HL-60 (cell line): Measurements from ENCODE around the gene ZSCAN20.

Source experiments
- DNase-seq, 2 experiments: peaks; one replicate each; pipeline ENCODE4 v3.0.0-alpha.2; 2010 to 2020; ENCODE audit warnings: low read depth in 1 of 2, low spot score in 1 of 2
- H3K27ac ChIP-seq: fragments of 250-450 bp; sonication (Bioruptor Pico); replicated peaks from 2 replicates; pipeline ENCODE4 v1.5.1; 2020; ENCODE audit warnings: mild to moderate bottlenecking, moderate library complexity
- H3K27me3 ChIP-seq: fragments of 250-450 bp; sonication (Bioruptor Pico); 2 replicates; pipeline ENCODE4 v1.5.1; 2021; ENCODE audit warnings: mild to moderate bottlenecking, moderate library complexity; ENCODE audit not compliant: insufficient read depth, poor library complexity, severe bottlenecking
- H3K4me3 ChIP-seq: replicated peaks from 2 replicates; pipeline ENCODE4 v1.5.1; 2011; ENCODE audit warnings: mild to moderate bottlenecking, control low read depth, low read length; ENCODE audit not compliant: insufficient read depth
- GABPA ChIP-seq: IDR thresholded peaks from 2 replicates; pipeline ENCODE4 v1.6.1; 2012; ENCODE audit warnings: low read depth
- POLR2AphosphoS5 ChIP-seq: IDR thresholded peaks from 2 replicates; pipeline ENCODE4 v1.6.1; 2012; ENCODE audit warnings: low read depth
- SPI1 ChIP-seq: IDR thresholded peaks from 2 replicates; pipeline ENCODE4 v1.6.1; 2012; ENCODE audit warnings: low read depth, mild to moderate bottlenecking, borderline replicate concordance
- TF ChIP-seq, protein P1 (sequence below): IDR thresholded peaks from one replicate; pipeline ENCODE4 v1.5.1; 2011; ENCODE audit warnings: low read length, control low read depth, inconsistent platforms; ENCODE audit not compliant: insufficient read depth
- TF ChIP-seq, protein P2 (sequence below): IDR thresholded peaks from 2 replicates; pipeline ENCODE4 v1.6.1; 2012; ENCODE audit warnings: low read depth; ENCODE audit not compliant: insufficient replicate concordance

The ZSCAN20 gene

DNA sequence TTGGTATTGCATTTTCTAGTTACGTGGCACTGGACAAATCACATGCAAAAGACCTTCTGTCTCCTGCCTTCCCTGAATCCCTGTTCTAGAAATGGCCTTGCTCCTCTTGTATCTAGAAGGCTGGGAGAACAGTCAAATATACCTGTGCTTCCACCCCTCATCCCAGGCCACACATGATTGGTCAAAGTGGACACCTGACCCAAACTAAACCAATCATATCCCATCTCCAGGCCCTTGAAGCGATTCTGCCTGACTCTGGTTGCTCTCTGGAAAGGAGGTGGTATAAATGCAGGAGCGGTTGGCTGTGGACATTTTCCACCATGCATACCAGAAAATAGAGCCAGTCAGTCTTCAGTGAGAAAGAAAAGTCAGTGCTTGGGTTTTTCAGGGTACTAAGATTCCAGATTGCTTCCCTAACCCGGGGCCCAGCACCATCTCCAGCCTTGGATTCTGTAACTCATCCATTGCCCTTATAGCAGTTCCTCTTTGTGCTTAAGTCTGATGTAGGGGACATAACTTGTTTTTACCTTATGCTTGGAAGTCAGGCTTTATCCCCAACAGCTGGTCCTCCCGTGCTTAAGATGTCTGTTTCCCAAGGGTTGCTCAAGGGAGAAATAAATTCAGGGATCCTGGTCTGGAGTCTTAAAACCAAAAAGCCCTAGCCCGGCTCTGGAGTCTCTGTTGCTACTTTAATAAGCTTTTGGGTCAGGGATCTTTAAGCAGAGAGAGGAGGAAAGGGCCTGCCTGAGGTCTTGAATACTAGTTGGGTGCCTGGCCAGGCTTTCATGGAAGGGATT lies 33.9 kb upstream of the ZSCAN20 start:
- no peak overlapping the region for H3K4me3 ChIP-seq
- DNase-seq: no peak
- TF ChIP-seq SPI1: peak; percentile 70
- TF ChIP-seq, protein P1, sequence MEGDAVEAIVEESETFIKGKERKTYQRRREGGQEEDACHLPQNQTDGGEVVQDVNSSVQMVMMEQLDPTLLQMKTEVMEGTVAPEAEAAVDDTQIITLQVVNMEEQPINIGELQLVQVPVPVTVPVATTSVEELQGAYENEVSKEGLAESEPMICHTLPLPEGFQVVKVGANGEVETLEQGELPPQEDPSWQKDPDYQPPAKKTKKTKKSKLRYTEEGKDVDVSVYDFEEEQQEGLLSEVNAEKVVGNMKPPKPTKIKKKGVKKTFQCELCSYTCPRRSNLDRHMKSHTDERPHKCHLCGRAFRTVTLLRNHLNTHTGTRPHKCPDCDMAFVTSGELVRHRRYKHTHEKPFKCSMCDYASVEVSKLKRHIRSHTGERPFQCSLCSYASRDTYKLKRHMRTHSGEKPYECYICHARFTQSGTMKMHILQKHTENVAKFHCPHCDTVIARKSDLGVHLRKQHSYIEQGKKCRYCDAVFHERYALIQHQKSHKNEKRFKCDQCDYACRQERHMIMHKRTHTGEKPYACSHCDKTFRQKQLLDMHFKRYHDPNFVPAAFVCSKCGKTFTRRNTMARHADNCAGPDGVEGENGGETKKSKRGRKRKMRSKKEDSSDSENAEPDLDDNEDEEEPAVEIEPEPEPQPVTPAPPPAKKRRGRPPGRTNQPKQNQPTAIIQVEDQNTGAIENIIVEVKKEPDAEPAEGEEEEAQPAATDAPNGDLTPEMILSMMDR: no peak
- no peaks in the 10 kb centered on the region for H3K27me3 ChIP-seq
- no peak overlapping the region for H3K27ac ChIP-seq

DNA sequence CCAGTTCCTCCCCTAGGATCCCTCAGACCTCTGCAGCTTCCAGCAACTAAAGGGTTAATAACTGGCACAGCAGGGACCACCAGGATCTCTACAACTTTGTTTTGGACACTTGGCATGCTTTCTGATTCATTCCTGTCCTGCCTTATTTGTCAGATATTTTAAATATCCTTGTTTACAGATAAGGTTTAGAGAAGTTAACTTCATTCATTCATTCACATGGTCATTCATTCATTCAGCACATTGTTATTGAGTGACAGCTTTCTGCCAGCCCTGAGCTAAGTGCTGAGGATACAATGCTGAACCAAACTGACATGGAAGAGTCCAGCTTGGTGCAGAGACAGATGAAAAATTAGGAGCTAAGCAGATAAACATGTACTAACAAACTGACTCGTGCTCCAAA lies 32.8 kb upstream of the ZSCAN20 start:
- Histone ChIP-seq H3K4me3 (no peak overlapping the region), H3K27ac (no peak overlapping the region), H3K27me3 (no peaks in the 10 kb centered on the region)
- TF ChIP-seq, protein P1: no peak
- TF ChIP-seq GABPA (no peak), SPI1 (no peak)
- TF ChIP-seq, protein P2, sequence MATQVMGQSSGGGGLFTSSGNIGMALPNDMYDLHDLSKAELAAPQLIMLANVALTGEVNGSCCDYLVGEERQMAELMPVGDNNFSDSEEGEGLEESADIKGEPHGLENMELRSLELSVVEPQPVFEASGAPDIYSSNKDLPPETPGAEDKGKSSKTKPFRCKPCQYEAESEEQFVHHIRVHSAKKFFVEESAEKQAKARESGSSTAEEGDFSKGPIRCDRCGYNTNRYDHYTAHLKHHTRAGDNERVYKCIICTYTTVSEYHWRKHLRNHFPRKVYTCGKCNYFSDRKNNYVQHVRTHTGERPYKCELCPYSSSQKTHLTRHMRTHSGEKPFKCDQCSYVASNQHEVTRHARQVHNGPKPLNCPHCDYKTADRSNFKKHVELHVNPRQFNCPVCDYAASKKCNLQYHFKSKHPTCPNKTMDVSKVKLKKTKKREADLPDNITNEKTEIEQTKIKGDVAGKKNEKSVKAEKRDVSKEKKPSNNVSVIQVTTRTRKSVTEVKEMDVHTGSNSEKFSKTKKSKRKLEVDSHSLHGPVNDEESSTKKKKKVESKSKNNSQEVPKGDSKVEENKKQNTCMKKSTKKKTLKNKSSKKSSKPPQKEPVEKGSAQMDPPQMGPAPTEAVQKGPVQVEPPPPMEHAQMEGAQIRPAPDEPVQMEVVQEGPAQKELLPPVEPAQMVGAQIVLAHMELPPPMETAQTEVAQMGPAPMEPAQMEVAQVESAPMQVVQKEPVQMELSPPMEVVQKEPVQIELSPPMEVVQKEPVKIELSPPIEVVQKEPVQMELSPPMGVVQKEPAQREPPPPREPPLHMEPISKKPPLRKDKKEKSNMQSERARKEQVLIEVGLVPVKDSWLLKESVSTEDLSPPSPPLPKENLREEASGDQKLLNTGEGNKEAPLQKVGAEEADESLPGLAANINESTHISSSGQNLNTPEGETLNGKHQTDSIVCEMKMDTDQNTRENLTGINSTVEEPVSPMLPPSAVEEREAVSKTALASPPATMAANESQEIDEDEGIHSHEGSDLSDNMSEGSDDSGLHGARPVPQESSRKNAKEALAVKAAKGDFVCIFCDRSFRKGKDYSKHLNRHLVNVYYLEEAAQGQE: no peak
- DNase-seq: no peak

DNA sequence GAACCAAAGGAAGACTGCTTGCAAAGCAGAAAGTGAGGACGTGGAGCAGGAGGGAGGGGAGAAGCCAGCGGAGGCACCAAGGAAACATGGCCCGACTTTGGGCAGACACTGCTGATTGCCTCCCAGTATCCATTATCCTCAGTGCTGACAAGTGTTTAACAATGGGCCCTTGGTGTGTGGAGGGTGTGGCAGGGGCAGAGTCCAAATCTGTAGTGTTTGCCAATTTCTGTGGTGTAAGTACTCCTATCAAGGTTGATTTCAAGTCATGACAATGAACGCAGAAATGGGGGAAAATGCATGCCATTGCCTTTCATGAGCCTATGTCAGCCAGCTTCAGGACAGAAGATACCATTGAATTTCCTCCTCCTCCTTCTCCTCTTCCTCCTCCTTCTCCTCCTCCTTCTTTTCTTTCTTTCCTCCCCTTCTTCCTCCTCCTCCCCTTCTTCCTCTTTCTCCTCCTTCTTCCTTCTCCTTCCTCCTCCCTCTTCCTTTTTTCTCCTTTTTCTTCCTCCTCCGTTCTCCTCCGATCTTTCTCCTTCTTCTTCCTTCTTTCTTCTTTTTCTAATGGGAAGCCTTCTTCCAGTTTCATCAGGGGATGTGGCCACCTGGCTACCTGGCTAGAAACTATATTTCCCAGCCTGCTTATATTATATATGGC lies 31.2 kb upstream of the ZSCAN20 start:
- no peak overlapping the region for H3K4me3 ChIP-seq
- no peak overlapping the region for H3K27ac ChIP-seq
- DNase-seq: no peak

DNA sequence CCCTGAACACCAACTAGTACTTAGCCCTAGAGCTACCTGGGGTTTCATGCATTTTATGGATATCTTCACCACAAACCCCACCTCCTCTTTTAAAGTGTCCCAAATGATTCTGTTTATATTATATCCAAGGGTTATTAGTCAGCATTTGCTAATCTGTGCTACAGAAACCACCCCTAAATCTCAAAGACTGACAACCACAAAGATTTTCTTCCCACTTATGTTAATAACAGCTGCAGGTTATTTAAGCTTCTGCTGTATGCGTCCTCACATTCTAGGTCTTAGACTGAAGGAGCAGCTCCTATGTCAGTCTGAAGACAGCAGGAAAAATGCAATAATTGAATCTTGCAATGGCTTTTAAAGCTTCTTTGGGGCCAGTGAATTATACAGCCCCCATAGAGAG lies 30.3 kb upstream of the ZSCAN20 start:
- no peak overlapping the region for H3K27ac ChIP-seq
- H3K4me3 ChIP-seq: no peak overlapping the region
- no peaks in the 10 kb centered on the region for H3K27me3 ChIP-seq
- TF ChIP-seq, protein P1: no peak
- TF ChIP-seq SPI1 (no peak), GABPA (no peak), POLR2AphosphoS5 (no peak)
- TF ChIP-seq, protein P2: no peak
- DNase-seq: no peak

More for the DNA sequence above, 31.2 kb upstream of the ZSCAN20 start:
- TF ChIP-seq SPI1 (peak; percentile 58; the same call in 1 of the 2 replicates), GABPA (no peak)
- H3K27me3 ChIP-seq: no peaks in the 10 kb centered on the region
